ENCODE data around the gene SHISA7.

DNA sequence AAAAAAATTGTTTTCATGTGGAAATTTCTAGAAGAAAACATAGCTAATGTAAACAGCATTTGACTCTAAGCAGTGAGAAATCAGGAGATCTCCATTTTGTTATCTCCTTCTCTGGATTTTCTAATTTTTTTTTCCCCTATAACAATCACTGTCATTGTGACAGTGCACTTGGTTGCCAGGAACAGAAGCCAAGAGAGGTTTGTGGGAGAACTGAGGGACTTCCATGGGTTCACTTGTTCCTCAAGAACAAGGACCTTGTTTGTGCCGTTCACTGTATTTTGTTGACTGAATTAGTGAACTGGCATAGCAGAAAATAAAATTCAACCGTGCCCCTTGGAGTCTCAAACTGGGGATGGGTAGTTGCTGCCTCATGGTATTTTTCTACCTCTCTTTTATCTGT is 17.1 kb downstream of the SHISA7 start:
- TF ChIP-seq, protein P1, sequence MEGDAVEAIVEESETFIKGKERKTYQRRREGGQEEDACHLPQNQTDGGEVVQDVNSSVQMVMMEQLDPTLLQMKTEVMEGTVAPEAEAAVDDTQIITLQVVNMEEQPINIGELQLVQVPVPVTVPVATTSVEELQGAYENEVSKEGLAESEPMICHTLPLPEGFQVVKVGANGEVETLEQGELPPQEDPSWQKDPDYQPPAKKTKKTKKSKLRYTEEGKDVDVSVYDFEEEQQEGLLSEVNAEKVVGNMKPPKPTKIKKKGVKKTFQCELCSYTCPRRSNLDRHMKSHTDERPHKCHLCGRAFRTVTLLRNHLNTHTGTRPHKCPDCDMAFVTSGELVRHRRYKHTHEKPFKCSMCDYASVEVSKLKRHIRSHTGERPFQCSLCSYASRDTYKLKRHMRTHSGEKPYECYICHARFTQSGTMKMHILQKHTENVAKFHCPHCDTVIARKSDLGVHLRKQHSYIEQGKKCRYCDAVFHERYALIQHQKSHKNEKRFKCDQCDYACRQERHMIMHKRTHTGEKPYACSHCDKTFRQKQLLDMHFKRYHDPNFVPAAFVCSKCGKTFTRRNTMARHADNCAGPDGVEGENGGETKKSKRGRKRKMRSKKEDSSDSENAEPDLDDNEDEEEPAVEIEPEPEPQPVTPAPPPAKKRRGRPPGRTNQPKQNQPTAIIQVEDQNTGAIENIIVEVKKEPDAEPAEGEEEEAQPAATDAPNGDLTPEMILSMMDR (IDR thresholded peaks at IDR 0.05): no peak
- TF ChIP-seq POLR2AphosphoS5 (IDR thresholded peaks at IDR 0.05; ENCODE audit: low read depth, low read length) (no peak), SIN3A (IDR thresholded peaks at IDR 0.05; ENCODE audit: borderline replicate concordance, low read depth, low read length) (no peak), RAD21 (IDR thresholded peaks at IDR 0.05; ENCODE audit: low read length) (no peak), FOSL2 (IDR thresholded peaks at IDR 0.05; ENCODE audit: borderline replicate concordance, low read depth) (no peak), TAF1 (IDR thresholded peaks at IDR 0.05; ENCODE audit: borderline replicate concordance, low read depth, low read length) (no peak), JUND (IDR thresholded peaks at IDR 0.05) (no peak), EP300 (IDR thresholded peaks at IDR 0.05; ENCODE audit: borderline replicate concordance in 1 of 2, low read depth in 1 of 2, low read length in 1 of 2) (no peak)
- TF ChIP-seq, protein P2, sequence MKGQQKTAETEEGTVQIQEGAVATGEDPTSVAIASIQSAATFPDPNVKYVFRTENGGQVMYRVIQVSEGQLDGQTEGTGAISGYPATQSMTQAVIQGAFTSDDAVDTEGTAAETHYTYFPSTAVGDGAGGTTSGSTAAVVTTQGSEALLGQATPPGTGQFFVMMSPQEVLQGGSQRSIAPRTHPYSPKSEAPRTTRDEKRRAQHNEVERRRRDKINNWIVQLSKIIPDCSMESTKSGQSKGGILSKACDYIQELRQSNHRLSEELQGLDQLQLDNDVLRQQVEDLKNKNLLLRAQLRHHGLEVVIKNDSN (IDR thresholded peaks at IDR 0.05; ENCODE audit: borderline replicate concordance, low read depth): no peak
